Activated CD4-positive, alpha-beta T cell treated with anti-CD3 and anti-CD28 coated beads, Interleukin-2, amount 50 U/mL, for 48 hours (primary cell): ENCODE results near the gene CNMD.

Source experiments
- DNase-seq, 2 experiments: peaks; one replicate each; pipeline ENCODE4 v3.0.0-alpha.2; 2020

CNMD gene

DNA sequence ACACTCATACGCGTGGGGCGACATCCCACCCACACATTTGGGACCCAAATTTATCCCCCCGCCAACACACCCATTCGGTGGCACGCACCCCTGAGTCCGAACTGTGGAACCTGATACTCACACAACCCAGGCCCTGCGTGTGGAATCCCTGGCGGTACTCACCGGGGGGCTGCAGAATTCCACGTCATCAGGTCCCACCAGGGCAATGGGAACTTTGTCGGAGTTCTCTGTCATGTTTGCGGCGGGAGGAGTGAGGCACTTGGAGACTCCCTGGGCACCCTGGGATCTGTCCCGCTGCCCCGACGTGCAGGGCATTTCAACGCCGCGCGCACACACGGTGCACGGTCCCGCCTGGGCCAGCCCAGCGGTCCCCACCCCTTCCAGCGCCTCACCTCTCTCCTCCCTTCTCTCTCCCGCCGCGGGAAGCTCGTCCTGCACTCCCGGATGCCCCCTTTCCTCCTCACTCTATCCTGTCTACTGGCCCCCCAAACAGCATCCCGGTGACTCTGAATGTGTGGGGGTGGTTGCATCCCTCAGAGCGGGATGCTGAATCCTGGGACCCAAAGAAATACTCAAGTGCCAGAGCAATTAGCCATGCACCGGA, at the start of gene CNMD:
Gene CNMD, minus strand, starts transcription at position 353 of the 604 bp plus-strand sequence. Its CDS starts 119 bp downstream, at position 234.
- DNase-seq = no peak

DNA sequence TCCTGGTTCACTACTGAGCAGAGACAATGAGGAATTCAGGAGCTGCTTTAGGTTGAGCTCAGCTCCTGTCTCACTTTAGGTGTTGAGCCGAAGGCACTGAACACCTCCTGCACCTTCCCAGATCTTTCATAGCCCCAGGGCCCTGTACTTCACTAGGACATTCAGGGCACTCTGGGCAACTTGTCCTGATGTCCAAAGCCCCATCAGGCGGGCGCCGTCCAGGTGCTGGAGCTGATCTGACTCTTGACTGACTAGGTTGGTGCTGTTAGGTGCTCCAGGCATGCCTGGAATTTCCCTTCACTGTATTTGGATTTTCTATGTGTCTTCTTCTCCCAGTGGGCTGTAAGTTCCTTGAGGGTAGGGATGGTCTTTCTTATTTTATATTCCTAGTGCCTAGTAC, 48.4 kb upstream of the CNMD start:
- DNase-seq = no peak

DNA sequence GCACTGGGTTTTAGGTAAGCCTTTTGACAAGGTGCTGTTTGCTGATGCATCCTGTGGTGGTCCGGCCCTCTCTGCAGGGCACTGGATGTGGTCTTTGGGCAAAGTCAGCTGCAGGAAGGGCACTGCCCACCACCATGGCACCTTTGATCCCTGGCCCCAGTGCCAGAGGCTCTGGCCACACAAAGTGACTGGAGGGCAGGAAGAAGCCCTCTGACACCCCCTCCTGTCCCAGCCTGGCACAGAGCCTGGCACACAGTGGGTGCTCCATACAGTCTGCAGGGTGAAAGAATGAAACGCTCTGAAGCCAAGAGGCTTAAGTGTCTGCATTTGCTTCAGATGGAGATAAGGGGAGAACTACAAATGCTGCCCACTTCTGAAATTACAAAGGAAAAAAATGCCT, 47.6 kb upstream of the CNMD start:
- no peak for DNase-seq

DNA sequence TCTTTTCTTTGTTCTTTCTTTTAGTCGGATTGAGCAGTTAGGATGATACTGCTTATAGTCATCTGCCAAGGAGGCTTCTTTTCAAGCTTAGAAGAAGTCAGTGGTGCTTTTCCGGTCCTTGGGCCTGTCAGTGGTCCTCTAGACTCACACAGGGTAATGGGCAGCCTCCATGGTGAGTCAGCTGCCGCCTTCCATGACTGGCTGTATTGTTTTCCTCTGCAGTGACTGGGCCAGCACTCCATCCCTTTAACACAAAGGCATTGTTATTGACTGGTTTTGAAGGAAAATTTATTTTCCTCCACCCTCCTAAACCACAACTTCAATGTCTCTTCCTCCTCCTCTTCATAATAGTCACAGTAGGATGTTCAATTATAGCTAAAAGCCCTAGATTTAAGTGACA, 47.1 kb upstream of the CNMD start:
- no peak for DNase-seq

DNA sequence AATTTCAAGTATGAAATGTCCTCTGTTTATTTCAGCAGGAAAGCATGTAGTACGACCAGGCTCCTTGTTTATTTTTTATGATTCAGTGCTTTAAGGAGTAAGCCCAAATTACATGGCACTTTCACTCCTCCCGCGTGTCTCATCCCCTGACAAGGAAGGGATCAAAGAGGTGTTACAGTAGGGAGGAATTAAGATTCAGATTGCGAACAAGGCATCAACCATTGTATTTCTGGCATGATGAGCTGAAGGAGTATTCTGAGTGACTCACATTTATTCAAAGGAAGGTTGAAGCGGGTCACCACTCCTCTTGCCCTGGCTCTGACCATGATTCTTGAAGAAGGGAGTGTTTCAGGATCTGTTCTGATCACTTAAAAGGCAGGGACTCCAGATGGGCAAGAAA, 46.1 kb upstream of the CNMD start:
- DNase-seq = no peak

DNA sequence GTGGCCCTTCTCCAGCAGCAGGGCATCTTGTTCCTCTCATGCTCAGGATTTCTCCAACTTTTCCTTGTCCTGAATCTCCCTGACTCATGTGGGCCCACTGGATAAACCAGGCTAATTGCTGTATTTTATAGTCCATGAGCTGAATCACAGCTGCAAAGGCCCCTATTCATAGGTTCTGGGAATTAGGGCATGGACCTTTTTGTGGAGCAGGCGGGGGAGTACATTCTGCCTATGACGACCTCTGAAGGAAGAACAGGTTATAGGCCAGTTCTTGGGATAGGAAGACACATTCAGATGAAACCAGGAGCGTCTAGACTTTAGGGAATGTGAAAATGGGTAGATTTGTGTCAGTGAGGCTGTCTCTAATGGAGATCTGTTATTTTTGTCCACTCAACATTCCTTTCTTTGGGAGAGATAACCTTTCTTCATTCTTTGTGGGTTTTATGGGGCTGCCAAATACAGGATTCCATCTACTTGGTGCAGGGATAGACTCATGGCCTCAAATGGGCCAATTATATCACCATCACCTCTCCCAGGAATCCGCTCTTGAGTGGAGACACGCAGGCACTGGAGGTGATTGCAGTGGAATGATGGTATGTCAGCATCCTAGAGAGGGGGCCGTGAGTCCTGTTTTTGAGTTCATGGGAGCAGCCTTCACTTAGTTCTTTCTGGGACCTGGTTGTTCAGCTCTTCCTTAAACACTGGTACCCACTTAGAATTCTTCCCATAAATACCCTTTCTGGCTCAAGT, 45.1 kb upstream of the CNMD start:
- no peak for DNase-seq

DNA sequence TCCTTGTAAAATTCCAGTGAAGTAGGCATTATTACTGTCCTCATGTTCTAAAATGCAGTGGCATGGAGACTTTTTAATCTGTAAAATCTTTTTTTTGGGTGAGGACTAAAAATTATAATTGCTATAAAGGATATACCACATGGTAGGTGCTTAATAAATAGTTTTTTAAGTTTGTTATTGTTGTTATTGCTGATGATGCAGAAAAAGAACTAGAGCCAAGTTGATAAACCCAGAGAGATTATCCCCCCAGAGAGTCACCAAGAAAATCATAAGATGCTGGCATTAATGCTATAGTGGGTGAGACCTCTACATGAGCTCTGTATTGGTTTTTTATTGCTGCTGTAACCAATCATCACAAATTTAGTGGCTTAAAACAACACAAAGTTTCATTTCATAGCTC, 44.3 kb upstream of the CNMD start:
- DNase-seq = no peak

DNA sequence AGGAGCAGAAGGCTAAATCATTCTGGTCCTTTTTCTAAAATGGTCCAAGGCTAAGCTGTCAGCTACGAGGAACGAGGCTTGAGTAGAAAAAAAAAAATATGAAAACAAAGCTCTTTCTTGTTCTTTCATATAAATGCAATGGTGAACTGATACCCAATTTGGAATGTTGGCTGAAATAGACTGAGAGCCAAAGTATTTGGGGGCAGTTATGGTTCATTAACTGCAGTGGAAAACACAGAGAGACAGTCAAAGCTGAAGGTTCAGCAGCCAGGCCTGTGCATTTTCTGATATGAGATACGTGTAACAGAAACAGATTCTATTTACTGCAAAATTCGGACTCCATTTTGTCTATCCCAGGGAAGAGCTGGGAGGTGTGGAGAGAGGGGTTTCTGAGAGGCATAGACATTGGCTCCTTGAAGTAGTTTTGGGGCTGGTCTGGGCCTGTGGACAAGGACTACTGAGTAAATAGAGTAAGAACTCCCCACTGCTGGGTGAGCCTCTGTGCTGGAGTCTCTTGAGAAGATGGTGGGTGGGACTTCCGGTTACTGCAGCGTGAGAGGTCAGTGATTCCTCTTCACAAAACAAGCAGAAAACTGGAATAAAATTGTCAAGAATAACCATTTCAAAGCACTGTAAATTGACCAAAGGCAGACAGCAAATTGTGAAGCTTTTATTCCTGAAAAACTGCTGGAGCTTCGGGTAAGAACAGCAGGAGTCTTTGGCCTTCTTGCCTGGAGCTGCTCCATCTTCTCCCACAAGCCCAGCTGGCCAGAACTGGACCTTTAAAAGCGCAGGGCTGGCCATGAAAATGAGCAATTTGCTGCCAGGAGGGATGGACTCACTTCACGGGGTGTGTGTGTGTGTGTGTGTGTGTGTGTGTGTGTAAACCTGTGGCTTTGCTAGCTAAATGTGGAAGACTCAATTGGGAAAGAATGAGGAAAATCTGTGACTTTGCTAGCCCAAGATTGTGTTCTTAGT, 43.1 kb upstream of the CNMD start:
- no peak for DNase-seq

DNA sequence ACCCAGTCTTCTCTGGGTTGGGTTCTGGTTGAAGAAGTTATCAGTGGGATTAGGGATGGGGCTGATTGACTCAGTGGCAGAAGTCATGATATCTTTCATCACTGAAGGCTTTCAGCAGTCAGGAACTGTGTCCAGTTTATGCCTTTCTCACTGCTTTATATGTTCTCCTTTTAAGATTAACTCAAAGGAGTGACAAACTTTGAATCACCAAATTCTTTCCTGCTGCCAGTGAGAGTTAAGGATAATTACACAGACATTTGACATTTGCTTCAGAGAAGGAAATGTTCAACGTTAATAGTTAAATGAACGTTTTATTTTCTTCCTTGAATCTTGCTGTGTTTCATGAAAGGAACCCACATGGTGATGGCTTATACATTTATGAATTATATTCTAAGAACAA, 41.0 kb upstream of the CNMD start:
- DNase-seq = no peak

DNA sequence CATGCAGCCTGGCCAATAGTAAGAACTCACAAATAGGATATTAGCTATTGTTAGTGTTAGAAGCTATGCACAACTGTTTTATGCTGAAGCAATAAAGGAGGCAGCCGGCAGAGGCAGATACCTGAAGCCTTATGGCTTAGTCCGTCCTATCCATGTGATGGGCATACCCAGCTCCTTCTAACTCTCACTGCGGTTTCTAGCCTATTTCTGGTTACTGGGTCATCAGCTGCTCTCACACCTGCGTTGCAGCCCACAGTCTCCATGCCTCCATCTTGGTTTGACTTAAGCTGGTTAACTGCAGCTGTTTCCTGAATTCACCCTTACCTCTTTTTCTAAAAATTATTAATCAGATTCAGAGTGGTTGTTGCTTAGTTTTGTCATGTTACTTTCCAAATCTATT, 40.5 kb upstream of the CNMD start:
- DNase-seq = no peak

DNA sequence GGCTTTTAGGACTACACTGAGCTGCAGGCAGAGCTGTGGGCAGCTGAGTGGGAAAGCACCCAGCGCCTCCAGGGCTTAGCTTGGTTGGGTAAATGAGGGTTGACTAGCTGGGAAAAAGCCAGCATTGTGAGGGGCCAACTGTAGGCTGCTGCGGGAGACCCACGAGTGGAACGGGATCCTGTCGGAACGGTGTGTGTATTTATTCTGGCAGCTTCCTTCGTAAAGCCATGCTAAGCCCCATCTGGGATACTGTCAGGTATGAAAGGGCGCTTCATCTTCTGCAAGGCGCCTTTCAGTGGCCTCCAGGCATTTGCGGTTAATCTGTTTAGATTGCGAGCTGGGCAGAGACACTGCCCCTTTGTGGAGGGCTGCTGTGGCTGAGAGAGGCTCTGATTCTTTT, 39.5 kb upstream of the CNMD start:
- DNase-seq = no peak

DNA sequence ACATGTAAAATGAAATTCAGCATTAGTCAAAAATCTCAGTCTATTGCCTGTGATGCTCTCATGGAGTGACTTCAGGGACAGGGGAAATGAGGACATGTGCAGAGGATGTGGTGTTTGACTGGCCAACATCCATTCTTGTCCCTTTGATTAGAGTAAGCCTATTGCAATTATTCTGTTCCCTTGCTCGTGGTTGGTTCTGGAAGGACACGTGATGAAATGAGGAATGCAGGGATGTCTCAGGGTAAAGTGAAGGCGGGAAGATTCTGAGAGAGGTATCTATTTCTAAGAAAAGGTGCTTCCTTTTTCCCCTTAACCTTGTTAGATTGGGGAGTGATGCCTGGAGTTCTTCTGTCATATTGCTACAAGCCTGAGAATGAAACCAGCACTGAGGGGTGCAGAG, 37.1 kb upstream of the CNMD start:
- no peak for DNase-seq

DNA sequence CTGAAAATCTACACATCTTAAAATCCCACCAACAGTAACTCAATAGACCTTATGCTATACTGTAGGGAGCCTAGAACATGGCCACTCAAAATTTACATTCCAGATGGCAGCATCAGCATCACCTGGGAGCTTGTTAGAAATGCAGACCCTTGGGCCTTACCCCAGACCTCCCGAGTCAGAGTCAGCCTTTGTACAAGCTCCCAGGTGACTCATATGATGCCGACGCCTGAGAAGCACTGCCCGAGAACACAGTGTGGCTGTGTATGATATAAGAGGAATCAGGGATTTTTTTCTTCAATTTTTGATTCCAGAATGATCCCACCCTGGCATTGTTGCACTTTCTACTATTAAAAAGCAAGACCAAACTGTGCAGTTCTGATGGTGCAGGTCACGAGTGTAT, 35.9 kb upstream of the CNMD start:
- DNase-seq = no peak

DNA sequence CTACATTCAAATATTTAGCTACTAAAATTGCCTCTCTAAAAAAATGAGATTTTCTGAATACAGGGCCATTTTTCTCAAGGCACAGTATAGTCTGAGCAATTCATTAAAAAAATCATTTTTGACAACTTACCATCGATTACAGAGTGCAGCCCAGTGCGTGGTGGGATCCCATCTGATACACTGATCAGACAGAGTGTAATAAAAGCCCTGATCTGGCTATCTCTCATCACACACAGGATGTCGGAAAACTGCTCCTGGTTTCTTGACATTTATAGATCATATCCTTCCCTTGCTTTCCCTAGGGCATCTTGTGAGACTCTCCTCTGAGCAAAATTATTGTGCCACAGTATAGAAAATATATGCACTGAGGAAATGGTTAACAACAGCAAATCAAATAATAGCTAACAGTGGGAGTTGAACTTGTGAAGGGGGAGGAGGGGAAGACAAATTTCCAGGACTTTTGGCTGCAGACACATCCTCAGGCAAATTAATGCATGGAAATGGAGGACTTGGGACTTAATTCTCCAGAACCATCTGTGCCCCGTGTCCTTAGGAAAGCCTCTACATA, 28.4 kb upstream of the CNMD start:
- DNase-seq = no peak

DNA sequence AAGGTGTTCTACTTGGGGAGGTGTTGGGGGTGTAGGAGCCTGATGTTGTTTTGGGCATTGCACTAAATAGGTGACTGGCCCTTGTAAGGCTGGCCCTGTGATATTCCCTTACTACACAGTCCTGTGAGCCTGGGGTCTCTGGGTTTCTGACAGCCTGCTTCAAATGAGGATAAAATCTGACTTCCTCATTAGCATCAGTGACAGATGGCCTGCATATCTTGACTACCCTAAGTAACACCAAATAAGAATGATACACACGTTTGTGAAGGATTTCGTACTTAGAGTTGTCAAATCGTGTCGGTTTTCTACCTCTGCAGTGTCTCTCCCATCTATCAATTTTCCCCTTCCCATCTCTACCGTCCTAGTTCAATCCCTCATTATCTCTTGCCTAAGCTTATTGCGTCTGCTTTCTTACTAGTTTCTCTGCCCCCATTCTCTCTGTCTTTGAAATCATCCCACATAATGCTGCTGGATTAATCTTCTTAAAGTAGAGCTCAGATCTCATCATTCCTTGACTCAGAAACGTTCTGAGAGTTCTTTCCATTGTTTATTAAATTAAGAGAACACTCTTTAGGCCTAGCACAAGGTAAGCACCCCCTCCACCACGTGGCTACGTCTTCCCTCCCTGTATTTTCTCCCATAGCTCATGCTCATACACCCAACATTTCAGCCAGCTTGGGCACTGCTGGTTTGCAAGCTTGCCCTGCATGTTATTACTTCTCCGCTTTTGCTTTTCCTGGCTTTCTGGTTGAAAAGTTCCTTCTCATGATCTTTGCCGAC, 26.2 kb upstream of the CNMD start:
- no peak for DNase-seq

DNA sequence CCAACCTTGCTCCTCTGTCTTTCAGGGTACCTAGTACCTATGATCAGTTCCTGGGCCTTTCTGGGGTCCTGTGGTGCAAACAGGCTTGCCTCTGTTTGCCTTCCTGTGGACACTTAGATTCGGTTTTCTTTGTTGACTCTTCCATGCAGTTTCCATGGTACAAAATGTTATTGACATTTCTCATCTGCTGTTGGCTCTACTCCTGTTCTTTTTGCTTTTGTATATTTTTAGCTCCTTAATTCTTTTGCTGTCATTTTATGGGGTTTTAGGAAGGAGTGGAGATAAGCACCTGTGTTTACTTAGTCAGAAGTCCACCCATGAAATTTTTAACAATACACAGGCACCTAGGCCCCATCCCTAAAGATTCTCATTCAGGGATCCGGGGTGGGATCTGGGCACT, 20.5 kb upstream of the CNMD start:
- no peak for DNase-seq

DNA sequence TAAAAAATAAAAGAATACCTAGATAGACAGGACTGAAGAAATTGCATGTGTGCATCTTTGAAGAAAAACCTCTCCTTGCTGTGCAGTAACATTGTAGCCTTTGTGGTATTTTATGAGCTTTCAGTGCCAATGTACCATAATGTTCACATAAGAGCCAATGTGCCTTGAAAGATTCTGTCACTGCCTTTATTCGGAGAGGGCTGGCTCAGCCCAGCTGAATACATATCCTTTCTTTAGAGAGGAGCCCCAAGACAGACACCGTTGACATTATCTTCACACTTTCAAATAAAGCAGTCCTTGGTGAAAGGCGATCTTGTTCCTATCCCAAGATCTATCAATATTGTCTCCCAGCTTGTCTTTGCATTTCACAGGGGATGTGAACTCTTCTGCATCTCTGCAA, 18.5 kb upstream of the CNMD start:
- DNase-seq = no peak

DNA sequence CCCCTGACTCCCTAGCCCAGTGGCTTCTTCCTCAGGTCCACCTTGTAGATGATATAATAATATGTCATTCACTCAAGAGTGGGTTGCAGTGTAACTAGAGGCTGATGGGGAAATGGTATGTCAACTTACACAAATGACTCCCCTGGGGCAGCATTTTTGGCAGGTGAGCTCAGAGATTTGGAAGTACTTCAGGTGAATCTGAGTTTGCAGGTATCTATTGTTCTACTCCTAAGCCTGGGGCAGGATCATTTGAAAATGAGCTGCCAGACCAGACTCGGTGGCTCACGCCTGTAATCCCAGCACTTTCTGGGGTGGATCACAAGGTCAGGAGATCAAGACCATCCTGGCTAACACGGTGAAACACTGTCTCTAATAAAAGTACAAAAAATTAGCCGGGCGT, 11.6 kb upstream of the CNMD start:
- no peak for DNase-seq

DNA sequence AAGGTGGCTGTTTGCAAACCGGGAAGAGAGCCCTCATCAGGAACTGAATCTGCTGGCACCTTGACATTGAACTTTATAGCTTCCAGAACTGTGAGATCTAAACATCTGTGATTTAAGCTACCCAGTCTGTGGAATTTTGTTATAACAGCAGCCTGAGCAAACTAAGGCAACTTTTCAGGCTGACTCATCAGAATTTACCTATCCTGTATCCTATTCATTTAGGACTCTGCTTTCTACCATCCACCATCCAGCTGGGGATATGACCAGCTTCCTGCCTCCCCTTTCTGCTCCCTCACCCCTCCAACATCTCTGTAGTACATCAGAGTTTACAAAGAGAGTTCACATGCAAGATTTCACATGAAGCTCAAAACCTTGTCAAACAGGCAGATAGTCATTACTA, 11.1 kb upstream of the CNMD start:
- DNase-seq = no peak

DNA sequence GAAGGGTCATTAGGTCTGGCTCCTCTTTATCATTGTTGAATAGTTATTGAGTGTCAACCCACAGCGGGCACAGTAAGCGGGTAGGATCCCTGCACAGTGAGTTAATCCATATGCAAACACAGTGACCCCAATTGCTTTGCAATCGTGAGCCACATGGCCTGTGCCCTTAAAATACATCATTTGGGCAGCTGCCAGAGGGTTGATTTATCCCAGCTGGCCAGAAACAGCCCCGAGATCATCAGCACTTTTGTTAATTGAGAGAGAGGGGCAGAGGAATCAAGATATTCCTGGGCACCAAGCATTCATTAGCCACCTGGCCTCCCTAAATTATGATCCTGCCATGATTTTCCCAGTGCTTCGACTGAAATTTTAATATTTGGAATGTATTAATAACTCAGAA, 9.8 kb upstream of the CNMD start:
- DNase-seq = no peak

DNA sequence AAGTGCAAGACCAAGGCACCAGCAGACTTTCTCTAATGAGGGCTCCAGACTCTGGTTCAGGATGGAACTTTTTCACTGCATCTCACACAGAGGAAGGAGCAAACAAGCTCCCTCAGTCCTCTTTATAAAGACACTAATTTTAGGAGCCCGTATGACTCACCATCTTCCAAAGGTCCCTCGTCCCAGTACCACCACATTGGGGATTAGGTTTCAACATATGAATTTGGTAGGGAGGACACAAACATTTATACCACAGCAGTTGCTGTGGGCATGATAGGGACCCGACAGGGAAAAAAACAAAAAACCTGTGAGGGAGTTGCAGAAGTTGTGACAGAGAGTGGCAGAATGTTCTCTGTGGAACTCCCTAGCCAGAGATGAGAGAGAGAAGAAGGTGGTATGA, 6.5 kb upstream of the CNMD start:
- no peak for DNase-seq

DNA sequence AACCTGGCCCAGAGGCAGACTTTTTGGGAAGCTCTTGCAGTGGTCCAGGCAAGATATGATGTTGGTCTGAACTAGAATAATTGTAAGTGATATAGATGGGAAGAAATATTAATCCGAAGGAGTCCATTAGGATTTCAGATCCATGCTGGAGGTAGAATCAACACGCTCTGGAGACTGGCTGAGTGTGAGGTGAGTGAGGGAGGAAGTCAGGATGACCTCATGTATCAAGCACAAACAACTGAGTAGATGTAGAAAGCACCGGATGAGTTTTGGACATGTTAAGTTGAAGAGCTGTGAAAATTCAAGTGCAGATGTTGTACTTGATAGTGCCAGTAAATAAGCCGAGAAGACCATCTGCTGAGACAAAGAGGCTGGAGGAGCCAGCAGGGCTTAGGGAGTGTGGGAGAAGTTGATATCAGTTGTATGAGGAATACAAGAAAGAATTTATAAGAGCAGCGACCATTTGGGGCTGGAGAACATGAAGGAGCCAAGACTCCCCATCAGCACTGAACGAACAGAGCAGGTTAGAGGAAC, 5.3 kb upstream of the CNMD start:
- DNase-seq = no peak
